Measurements from ENCODE around the gene ATXN2.
"Not testable (repeated sequence)": the region's sequence is repeated elsewhere in the genome, so short reads cannot be mapped to it uniquely, and the experiment has no call there.

The ATXN2 gene

DNA sequence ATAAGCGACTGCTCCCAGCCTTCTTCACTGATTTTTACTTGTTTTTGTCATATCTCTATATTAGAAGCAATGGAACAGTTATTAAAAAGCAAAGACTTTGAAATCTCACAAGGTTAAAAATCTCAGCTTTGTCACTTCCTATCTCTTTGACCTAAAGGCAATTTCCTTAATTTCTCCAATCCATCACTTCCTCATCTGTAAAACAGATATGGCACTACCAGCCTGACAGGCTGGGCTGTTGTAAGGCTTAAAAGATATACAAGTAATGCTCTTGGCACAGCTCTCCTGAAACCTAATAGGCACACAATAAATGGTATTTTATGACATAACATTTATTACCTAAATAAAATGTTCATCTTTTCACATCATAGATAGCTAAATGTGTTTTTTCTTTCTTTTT, 25.6 kb downstream of the ATXN2 start:
- no peak for DNase-seq

DNA sequence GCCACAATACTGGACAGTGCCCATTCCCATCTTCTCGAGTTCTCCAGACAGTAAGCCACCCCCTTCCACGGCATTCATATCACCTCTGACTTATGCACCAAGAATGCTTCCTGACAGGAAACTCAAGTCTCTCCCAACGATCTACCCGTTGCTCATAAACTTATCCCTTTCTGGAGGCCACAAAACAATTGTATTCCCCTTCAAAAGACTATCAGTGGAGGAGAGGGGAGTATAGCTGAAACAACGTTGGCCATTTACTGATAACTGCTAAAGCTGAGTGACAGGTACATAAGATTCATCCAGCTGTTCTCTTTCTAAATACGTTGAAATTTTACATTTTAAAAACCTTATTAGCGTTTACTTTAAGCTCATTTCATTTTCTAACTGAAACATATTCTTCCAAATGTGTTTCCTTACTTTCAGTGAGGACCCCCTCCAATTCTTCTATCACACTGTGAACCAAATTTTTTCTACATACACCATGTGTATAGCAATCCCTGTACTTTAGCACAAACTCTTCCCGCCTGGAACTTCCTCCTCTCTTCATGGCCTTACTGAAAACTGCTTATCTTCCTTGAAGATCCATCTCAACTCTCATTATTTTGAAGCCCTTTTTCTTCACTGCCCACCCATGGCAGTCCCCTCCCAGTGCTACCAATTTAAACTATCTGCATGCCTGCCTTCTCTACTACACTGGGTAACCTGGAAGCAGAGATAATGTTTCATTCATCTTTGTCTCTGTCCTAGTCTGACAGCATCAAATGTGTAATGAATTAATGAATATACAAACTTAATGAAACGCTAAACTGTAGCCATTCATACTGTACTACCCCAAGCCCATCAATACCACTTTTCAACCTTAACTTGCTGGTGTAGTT, 28.8 kb downstream of the ATXN2 start:
- DNase-seq = no peak

DNA sequence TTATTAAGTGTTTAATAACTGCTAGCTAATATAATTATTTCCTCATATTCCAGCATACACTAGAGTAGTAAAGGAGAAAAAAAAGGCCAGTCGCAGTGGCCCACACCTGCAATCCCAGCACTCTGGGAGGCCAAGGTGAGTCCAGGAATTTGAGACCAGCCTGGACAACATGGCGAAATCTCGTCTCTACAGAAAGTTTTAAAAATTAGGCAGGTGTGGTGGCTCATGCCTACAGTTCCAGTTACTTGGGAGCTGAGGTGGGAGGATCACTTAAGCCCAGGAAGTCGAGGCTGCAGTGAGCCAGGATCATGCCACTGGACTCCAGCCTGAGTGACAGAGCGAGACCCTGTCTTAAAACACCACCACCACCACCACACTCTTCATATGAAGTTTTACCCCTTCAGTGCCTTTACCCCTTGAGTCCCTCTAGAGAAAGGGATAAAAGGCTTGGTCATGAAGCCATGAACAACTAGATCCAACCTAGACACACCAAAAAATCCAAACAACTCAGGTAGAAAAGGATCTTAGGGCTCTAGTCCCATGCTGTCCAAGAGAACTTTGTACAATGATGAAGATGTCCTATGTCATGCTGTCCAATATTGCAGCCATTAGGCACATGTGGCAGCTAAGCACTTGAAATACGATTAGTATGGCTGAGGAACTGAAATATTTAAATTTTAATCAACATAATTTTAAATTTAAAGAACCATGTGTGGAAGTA, 29.6 kb downstream of the ATXN2 start:
- DNase-seq = no peak

DNA sequence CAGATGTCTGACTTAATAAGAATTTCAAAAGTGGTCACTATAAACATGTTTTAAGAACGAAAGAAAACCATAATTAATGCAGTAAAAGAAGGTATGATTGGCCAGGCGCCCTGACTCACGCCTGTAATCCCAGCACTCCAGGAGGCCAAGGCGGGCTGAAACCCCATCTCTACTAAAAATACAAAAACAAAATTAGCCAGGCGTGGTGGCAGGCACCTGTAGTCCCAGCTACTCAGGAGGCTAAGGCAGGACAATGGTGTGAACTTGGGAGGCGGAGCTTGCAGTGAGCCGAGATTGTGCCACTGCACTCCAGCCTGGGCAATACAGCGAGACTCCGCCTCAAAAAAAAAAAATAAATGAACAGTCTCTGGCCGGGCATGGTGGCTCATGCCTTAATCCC, 38.3 kb downstream of the ATXN2 start:
- DNase-seq = not testable (repeated sequence)

DNA sequence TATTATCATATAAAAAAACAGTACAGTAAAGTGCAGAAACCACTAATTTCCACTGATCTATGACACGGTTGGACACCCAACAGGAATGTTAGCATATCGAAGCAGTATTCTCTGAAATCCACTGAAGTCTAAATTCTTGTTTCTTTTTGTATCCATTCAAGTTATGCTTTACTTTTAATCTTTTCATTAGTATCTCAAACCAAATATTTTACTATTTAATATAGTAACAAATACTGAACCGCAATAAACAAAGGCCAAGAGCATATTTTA, 41.1 kb downstream of the ATXN2 start:
- no peak for DNase-seq

DNA sequence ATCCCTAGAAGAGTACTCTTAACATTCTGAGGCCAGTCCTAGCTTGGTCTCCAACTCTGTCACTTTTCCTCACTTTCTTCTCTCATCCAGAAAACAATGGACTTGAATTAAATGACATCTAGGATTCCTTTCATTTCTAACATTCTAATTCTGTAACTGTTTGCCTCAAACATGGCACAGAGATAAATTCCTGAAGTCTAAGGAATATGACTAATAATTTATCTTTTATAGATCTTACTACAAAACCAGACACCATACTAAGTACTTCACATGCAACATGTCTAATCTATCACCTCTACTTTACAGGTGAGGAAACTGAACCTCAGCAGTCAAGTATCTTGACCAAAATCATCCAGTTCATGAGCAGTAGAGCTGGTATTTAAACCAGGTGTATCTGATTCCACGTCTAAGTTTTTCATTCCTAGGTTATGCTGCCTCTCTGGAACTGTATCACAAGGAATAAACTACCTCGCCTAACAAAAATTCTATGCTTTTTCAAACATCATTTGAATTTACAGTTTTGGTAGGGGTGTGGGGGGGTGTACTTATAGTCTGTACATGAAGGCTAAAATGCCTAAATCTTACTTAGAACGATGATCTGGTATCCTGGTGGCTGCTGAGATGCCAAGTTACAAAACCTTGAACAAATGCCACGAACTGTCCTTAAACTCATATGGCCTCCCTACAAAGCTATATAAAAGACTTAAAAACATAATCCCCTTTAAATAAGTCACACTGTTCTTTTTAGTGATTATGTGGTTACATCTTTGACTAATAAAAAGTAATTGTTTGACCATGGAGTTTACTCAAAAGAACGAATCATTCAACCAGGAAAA, 41.6 kb downstream of the ATXN2 start:
- DNase-seq = no peak

DNA sequence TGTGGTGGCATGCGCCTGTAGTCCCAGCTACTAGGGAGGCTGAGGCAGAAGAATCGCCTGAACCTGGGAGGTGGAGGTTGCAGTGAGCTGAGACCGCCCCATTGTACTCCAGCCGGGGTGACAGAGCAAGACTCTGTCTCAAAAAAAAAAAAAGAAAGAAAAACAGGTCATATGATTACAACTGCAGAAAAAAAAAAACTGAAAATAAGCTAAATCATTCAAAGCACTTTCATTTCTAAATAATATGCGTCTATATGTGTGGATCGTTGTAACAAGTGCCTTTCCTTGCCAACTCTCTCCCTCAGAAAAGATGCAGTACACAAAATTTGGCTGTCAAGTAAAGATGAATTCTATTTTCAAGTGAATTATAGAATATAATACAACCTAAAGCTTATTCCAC, 42.4 kb downstream of the ATXN2 start:
- no peak for DNase-seq

DNA sequence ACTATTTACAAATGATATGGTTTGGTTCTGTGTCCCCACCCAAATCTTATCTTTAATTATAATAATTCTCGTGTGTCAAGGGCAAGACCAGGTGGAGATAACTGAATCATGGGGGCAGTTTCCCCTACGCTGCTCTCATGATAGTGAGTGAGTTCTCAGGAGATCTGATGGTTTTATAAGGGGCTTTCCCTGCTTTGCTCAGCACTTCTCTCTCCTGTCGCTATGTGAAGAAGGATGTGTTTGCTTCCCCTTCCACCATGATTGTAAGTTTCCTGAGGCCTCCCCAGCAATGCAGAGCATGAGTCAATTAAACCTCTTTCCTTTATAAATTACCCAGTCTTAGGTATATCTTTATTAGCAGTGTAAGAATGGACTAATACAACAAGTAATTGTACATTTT, 43.8 kb downstream of the ATXN2 start:
- DNase-seq = not testable (repeated sequence)

DNA sequence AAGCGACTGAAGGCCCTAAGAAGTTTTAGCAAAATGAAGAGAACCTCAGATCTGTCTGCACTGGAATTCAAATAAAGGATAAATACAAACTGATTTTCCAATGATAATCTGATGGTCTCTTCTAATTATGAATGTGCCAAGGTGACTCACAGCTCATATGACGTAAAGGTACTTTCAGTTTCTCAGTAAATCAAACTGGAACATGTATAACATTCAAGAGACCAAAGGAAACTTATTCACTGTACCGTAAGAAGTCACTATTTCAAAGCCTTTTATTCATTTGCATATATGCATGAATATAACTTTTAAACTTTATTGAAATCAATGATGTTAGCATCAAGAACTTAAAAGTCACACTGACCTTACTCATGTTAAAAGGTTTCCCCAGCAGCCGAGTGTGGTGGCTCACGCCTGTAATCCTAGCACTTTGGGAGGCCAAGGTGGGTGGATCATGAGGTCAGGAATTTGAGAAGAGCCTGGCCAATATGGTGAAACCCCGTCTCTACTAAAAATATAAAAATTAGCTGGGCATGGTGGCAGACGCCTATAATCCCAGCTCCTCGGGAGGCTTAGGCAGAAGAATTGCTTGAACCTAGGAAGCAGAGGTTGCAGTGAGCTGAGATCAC, 52.2 kb downstream of the ATXN2 start:
- no peak for DNase-seq

DNA sequence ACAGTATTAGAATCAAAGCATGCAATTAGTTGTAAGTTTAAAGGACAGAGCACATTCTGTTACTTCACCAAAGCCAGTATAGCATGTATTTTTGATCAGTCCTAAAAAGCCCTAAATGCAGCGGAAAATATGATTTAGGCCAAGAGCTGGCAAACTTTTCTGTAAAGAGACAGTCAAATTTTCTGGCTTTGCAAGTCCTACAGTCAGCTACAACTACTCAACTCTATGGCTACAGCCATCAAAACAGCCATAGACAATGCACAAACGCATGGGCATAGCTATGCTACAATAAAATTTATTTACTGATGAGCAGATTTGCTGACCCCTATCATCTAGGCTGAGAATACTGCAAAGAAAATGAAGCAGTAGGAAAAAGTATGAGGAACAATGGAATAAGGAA, 52.9 kb downstream of the ATXN2 start:
- DNase-seq = no peak

DNA sequence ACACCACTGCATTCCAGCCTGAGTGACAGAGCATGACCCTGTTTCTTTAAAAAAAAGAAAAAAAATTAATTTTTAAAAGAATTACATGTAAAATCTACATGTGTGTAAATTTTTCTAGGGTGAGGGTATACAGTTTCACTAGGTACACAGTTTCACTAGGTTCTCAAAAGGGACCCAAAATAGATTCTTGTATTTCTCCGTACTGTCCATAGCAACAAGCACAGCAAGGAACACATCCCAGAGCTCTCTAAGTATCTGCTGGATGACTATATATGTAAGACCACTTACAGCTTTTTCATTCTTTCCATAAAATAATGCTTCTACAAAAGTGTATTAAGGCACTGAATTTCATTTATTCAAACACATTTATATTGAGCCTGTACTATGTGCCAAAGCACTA, 55.1 kb downstream of the ATXN2 start:
- no peak for DNase-seq

DNA sequence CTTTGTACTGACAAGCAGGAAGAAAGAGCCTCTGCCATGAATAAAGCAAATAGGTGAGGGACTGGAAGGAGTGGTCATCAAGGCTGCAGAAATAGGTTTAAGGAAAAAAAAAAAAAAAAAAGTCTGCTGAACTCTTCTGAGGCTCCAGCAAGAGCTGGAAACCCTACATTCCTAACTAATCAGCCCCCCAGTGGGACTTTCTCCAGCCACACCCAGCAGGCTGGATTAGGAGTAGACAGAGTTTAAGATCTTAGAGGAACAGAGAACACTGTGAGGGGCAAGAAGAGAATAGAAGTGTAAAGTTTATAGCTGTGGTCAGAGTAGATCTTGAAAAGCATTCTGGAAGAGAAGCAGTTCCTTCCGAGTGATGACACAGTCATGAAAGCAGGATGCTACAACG, 66.4 kb downstream of the ATXN2 start:
- no peak for DNase-seq

DNA sequence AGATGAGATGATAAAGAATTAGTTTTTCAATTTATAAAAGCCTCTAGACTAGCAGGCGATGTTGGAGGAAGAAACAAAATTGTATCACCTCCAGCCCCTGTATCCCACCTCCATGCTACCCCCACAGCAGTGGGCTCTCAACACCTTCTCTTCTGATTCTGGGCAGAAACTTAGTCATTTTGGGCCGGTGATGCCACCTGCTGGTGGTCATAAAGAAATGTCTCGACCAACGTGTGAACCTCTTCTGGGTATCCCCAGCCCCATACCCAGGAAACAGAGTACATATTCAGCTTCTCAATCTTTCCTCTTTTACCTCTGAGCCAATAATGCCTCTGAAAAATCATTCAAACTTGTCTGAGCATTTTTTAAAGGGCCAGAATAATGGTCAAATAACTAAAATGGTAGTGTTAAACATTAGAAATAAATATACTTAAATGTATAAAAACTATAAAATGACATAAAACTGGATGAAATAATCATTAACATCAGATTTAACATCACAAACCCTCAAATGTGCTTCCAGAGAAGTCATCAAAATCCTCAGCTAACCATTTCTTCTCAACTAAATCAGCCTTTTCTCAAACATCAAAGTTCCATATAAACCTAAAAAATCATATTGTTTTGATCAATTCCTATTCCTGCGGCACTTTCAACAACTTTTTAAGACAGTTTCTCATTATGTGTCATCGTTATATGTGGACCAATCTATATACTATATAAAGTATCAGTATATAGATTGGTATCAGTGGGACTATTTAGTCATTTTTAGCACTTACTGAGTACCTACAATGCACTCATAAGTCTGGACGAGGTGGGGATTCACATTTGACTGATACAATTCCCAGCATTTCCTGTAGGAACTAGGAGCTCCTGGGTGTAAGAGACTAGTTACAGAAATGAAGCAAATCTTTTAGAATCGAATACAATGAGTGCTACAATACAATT, 69.4 kb downstream of the ATXN2 start:
- peak; percentile 68 for DNase-seq

DNA sequence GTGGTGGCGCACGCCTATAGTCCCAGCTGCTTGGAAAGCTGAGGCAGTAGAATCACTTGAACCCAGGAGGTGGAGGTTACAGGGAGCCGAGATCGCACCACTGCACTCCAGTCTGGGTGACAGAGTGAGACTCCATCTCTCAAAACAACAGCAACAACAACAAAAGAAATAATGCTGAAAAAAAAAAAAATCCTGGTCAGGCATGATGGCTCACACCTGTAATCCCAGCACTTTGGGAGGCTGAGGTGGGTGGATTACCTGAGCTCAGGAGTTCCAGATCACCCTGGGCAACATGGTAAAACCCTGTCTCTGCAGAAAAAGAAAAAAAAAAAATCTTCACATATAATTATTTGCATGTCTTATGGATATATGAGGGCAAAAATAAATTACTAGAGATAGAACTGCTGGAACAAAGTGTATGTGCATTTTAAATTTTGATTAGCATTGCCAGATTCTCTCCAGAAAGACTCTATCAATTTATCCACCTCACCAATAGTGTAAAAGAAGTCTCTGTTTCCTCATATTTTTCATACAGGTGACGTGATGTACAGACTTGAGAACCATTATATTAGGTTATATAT, 75.4 kb downstream of the ATXN2 start:
- no peak for DNase-seq

DNA sequence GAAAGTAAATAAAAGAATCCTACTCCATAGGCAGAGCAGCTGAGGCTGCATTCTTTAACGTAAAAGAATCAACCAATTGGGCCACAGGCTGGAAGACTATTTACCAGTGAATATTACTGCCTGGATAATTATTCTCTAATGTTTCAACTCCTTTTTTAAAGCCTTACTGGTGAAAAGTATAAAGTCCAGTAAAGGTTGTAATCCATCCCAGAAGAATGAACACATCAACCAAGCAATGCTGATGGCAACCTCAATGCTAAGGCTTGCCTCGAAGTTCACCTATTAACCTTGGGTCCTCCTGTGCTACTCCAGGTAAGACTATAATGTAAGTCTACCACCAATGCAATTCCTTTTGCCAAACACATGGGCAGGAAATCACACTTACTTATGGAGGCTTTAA, 77.3 kb downstream of the ATXN2 start:
- no peak for DNase-seq

DNA sequence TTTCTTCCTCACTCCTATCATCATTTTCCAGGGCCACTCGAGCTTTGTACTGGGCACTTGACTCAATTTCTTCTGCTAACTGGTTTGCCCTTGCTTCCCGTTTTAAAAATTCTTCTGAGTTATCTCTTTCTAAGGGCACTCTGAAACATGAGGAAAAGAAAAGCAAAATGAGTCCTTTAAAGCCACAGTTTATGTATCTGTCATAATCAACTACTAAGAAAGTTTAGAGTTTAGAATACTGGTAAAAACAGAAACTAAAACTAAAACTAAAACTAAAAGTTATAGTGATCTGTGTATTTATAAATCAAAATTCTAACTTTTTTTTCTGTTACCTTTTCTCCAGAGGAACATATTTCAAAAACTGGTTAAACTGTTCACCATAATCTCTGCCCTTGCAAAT, 79.2 kb downstream of the ATXN2 start:
- DNase-seq = no peak

DNA sequence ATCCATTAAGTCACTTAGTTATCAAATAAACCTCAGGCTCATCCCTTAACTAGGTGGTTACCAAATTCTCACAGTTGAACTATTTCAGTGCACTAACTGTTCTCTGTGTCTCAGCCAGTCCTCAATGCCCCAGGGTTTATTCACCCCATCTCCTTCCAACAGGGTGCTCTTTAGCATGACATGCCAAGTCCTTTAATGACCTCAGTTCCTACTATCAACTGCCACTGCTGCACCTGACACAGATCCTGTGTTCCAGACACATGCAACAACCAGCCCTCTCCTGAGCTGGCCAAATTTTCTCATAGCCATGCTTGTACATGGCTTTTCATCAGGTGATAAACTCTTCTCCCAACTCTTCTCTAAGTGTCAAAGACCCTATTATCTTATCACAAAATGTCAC, 80.0 kb downstream of the ATXN2 start:
- no peak for DNase-seq

DNA sequence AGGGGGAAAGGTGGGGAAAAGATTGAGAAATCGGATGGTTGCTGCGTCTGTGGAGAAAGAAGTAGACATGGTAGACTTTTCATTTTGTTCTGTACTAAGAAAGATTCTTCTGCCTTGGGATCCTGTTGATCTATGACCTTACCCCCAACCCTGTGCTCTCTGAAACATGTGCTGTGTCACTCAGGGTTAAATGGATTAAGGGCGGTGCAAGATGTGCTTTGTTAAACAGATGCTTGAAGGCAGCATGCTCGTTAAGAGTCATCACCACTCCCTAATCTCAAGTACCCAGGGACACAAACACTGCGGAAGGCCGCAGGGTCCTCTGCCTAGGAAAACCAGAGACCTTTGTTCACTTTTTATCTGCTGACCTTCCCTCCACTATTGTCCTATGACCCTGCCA, 91.4 kb downstream of the ATXN2 start:
- DNase-seq = not testable (repeated sequence)

DNA sequence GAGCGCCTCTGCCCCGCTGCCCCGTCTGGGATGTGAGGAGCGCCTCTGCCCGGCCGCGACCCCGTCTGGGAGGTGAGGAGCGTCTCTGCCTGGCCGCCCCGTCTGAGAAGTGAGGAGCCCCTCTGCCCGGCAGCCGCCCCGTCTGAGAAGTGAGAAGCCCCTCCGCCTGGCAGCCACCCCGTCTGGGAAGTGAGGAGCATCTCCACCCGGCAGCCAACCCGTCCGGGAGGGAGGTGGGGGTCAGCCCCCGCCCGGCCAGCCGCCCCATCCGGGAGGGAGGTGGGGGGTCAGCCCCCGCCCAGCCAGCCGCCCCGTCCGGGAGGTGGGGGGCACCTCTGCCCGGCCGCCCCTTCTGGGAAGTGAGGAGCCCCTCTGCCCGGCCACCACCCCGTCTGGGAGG, 91.9 kb downstream of the ATXN2 start:
- not testable (repeated sequence) for DNase-seq

DNA sequence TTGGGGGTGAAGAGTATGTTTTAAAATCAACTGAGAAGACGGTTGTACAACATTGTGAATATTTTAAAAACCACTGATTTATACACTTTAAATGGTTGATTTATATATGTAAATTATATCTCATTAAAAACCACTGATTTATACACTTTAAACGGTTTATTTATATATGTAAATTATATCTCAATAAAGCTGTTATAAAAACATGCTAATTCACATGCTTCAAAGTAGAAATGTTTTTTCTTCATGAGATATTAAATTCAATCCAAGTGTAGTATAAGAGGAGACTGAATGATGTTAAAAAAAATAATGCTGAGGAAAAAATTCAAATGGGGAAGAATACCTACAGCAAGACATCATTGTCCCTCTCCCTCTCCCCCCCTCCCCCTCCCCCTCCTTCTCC, 92.9 kb downstream of the ATXN2 start:
- no peak for DNase-seq

DNA sequence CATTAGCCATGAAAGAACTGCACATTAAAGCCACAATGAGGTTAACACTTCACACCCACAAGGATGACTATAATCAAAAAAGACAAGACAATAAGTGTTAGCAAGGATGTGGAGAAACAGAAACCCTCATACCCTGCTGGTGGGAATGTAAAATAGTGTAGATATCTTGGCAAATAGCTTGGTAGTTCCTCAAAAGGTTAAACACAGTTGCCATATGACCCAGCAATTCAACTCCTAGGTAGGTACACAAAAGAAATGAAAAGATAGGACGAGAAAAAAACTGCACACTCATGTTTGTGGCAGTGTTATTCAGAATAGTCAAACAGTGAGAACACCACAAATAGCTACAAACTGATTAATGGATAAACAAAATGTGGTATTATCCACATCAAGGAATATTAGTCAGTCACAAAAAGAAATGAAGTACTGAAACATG, 93.5 kb downstream of the ATXN2 start:
- DNase-seq = no peak

DNA sequence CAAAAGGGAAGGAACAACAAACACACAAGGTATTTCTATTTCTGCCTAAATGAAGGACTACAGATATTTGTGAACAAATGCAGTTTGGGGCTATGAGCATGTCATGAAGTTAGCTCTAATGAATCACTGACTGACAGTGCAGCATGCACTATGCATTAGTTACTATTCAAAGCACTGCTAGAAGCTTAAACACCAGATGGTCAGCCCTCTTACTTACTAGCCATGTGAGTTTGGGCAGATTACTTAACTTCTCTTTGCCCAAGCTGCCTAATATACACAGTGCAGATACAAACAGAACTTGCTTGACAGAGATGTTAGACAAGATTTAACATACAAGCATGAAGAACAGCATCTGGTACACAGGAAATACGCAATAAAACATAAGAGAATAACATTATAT, 96.0 kb downstream of the ATXN2 start:
- no peak for DNase-seq

Data from eye (tissue), 1 donor.